GM18907 (cell line): ENCODE data around the gene DSCAM.

ENCODE experiments used
- ATAC-seq: cut with Tn5 transposase; IDR thresholded peaks from one replicate; pipeline ENCODE4 v1.9.1; 2021; ENCODE audit warnings: mild to moderate bottlenecking, moderate library complexity; ENCODE audit not compliant: unreplicated experiment

DSCAM gene

GRCh38 chr21:40770435-40771055 is 76.4 kb downstream of the DSCAM start:
- no peak for ATAC-seq

GRCh38 chr21:40769231-40769630 is 77.7 kb downstream of the DSCAM start:
- no peak for ATAC-seq

GRCh38 chr21:40768056-40768455 is 78.9 kb downstream of the DSCAM start:
- ATAC-seq: no peak

- ATAC-seq: no peak
These were observed 80.6 kb downstream of the DSCAM start for GRCh38 chr21:40766381-40766780.

GRCh38 chr21:40765811-40766210 is 81.1 kb downstream of the DSCAM start:
- ATAC-seq: no peak

DNA sequence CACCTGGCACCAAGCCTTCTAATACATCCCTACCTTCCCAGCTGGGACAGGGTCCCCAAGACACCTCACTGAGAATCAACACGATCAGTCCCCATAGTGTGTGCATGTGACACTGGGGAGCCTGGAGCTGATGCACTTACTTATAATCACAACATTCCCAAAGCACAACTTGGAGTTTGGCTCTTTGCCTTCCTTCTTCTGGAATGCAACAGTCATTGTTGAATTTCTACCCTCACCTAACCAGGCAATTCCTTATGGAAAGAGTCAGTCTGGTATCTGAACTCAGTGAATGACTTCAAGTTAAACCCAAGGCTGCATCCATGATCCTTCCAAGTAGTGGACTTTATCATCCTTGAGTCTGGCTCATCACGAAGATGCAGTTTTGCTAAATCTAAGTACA is 86.1 kb downstream of the DSCAM start:
- no peak for ATAC-seq

- ATAC-seq: no peak
These were observed 87.9 kb downstream of the DSCAM start for GRCh38 chr21:40759061-40759460.

GRCh38 chr21:40757366-40757765 is 89.6 kb downstream of the DSCAM start:
- ATAC-seq: no peak

GRCh38 chr21:40754466-40754865 is 92.5 kb downstream of the DSCAM start:
- no peak for ATAC-seq

DNA sequence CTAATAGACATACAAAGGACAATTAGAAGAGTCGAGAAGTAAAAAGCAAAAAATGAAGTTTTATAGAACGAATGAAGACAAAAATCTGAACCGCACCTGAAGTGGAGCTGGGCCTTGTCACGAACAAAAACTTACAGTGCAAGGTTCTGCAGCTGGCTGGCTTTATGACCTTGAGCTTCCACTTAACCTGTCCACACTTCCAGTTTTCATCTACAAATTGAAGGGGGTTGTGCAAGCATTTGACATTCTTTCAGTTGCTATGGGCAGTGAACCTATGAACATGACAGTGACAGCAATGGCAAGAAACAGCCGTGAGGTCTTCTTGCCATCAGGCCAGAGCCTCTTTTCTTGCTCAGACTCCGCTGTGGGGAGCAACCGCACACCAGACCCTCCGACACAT is 93.2 kb downstream of the DSCAM start:
- ATAC-seq: no peak

DNA sequence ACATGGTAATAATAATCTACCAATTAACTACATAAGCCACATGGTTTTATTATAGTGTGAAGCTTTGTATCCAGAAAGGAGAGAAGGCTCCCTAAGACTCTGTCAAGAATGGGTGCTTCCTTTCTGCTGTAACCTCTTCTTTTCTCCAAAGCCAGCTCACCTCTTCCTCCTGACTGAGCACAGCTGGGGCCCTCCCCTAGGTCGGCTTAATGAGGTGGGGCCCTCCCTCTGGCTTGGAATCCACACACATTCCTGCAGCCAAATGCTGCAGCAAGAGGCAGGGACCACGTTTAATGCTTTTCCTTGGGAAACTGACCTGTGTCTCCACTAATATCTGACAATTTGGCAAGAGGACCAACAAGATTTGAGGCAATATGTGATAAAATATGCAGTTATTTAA is 94.8 kb downstream of the DSCAM start:
- no peak for ATAC-seq

DNA sequence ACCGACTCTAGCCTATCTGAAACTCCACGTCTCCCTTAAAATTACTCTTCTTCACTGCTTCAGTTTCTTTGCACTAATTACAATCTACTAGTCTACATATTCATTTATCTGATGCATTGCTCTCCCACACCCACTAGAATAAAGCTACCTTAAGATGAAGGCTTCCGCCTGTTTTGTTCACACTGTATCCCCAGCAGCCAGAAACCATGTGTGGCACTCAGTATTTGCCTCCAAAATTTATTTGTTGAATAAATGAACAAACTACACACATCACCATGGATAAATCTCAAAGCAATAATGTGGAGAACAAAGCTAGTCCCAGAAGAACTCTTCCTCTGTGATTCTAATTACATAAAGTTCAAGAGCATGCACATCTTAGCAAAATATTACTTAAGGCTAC is 95.7 kb downstream of the DSCAM start:
- ATAC-seq: no peak

DNA sequence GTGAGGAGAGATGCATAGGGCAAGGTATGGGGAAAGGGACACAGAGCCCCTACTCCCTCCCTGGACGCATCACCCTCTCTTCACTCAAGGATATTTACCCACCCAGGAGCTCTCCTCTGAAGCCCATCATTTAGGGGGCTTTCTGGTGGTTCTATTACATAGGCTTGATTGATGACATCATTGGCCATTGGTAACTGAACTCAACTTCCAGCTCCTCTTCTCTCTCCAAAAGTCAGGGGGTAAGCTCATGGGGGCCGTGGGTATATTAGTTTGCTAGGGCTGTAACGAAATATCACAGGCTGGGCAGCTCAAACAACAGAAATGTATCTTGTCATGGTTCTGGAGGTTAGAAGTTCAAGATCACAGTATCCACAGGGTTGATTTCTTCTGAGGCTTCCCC is 110.8 kb downstream of the DSCAM start:
- no peak for ATAC-seq

GRCh38 chr21:40733024-40733397 is 113.9 kb downstream of the DSCAM start:
- no peak for ATAC-seq

- ATAC-seq: no peak
These were observed 114.5 kb downstream of the DSCAM start for GRCh38 chr21:40732253-40733023.

- ATAC-seq: no peak
These were observed 115.8 kb downstream of the DSCAM start for GRCh38 chr21:40731206-40731605.

GRCh38 chr21:40730426-40730800 is 116.5 kb downstream of the DSCAM start:
- ATAC-seq: no peak

- ATAC-seq: no peak
These were observed 117.1 kb downstream of the DSCAM start for GRCh38 chr21:40729761-40730425.

GRCh38 chr21:40723966-40724365 is 123.0 kb downstream of the DSCAM start:
- ATAC-seq: no peak

GRCh38 chr21:40723317-40723716 is 123.6 kb downstream of the DSCAM start:
- ATAC-seq: no peak

GRCh38 chr21:40719615-40720014 is 127.3 kb downstream of the DSCAM start:
- no peak for ATAC-seq

DNA sequence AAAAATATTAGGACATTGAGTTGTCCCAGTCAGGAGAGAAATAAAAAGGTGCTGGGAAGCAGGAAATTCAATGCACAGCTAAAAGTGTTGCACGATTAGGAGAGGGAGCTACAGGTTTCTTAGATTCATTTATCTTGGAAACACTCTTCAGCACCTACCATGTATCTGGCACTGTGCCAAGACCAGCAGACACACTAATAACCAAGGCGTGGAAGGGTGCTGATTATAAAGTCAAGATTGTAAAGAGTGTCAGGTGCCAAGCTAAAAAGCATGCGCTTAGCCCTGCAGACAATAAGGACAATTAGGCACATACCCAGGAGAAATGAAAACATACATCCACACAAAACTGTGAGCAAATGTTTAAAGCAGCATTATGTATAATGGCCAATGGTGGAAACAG is 129.9 kb downstream of the DSCAM start:
- ATAC-seq: no peak
